ENCODE results near the gene ZNF287. TPM values are rescaled to one million over a fixed set of nuclear protein-coding genes. Genes with fewer than 3 reads are reported as not detected.
"Not testable (repeated sequence)": the region's sequence is repeated elsewhere in the genome, so short reads cannot be mapped to it uniquely, and the experiment has no call there.

Gene ZNF287
- polyA plus RNA-seq, 3 donors from 2014 or later, result 9.3 to 10.8 (median 9.5) TPM

GRCh38 chr17:16551878-16552636 lies 16.9 kb downstream of the ZNF287 start:
- Mint-ChIP-seq H3K9me3 (peaks cover 52 to 98% (median 80%) of the 10 kb centered on the region in 6 donors), H3K27me3 (ENCODE audit: low read depth in 3 of 3) (peaks cover 0 to 3% (median 0%) of the 10 kb centered on the region in 3 donors), H3K4me1 (peaks cover 0 to 2% of the 10 kb centered on the region in 2 donors), H3K27ac (no peak overlapping the region), H3K36me3 (peaks cover 56 to 61% (median 57%) of the 10 kb centered on the region in 3 donors), H3K4me3 (peak overlapping the region in 1 of 5 donors; percentile 9)
- no peak for DNase-seq

GRCh38 chr17:16537130-16537458 lies 31.9 kb downstream of the ZNF287 start:
- peak in 1 of 3 donors; percentile 6 for DNase-seq
- peak overlapping the region; percentile 64 to 93 (median 81) for H3K27ac Mint-ChIP-seq
- H3K36me3 Mint-ChIP-seq, result no peaks in the 10 kb centered on the region
- peaks cover 0 to 1% (median 0%) of the 10 kb centered on the region in 6 donors for H3K9me3 Mint-ChIP-seq
- H3K4me1 Mint-ChIP-seq, result peaks cover 22 to 32% of the 10 kb centered on the region in 2 donors
- peak overlapping the region; percentile 98 for H3K4me3 Mint-ChIP-seq
- peaks cover 0 to 6% (median 4%) of the 10 kb centered on the region in 3 donors for H3K27me3 Mint-ChIP-seq (ENCODE audit: low read depth in 3 of 3)

GRCh38 chr17:16534236-16534635 lies 34.8 kb downstream of the ZNF287 start:
- no peak overlapping the region for H3K4me3 Mint-ChIP-seq
- peaks cover 0 to 1% (median 0%) of the 10 kb centered on the region in 6 donors for H3K9me3 Mint-ChIP-seq
- H3K36me3 Mint-ChIP-seq, result no peaks in the 10 kb centered on the region
- no peak for DNase-seq
- peaks cover 22 to 32% of the 10 kb centered on the region in 2 donors for H3K4me1 Mint-ChIP-seq
- peaks cover 0 to 11% (median 9%) of the 10 kb centered on the region in 3 donors for H3K27me3 Mint-ChIP-seq (ENCODE audit: low read depth in 3 of 3)
- H3K27ac Mint-ChIP-seq, result no peak overlapping the region

- H3K9me3 Mint-ChIP-seq, result no peaks in the 10 kb centered on the region
- no peak overlapping the region for H3K27ac Mint-ChIP-seq
- no peak for DNase-seq
- H3K4me3 Mint-ChIP-seq, result no peak overlapping the region
- H3K27me3 Mint-ChIP-seq (ENCODE audit: low read depth in 3 of 3), result peaks cover 9 to 15% (median 10%) of the 10 kb centered on the region in 3 donors
- H3K4me1 Mint-ChIP-seq, result peaks cover 2% of the 10 kb centered on the region in 2 donors
- H3K36me3 Mint-ChIP-seq, result no peaks in the 10 kb centered on the region
Observed at GRCh38 chr17:16529906-16530305, 39.1 kb downstream of the ZNF287 start.

GRCh38 chr17:16527298-16527697 lies 41.7 kb downstream of the ZNF287 start:
- Mint-ChIP-seq H3K4me3 (no peak overlapping the region), H3K4me1 (no peaks in the 10 kb centered on the region)

GRCh38 chr17:16525556-16525955 lies 43.4 kb downstream of the ZNF287 start:
- not testable (repeated sequence) for H3K36me3 Mint-ChIP-seq, H3K27ac Mint-ChIP-seq, DNase-seq, H3K4me1 Mint-ChIP-seq, H3K9me3 Mint-ChIP-seq, H3K4me3 Mint-ChIP-seq
- H3K27me3 Mint-ChIP-seq (ENCODE audit: low read depth in 3 of 3), result peaks cover 8 to 15% (median 9%) of the 10 kb centered on the region in 3 donors

More at GRCh38 chr17:16527298-16527697, 41.7 kb downstream of the ZNF287 start:
- H3K27me3 Mint-ChIP-seq (ENCODE audit: low read depth in 3 of 3), result peaks cover 9 to 19% (median 10%) of the 10 kb centered on the region in 3 donors
- H3K27ac Mint-ChIP-seq, result no peak overlapping the region
- no peaks in the 10 kb centered on the region for H3K36me3 Mint-ChIP-seq
- DNase-seq, result no peak
- no peaks in the 10 kb centered on the region for H3K9me3 Mint-ChIP-seq

- peak overlapping the region in 1 of 6 donors; percentile 43 for H3K27ac Mint-ChIP-seq
- peaks cover 2 to 6% of the 10 kb centered on the region in 2 donors for H3K4me1 Mint-ChIP-seq
- peak; percentile 63 to 72 (median 66) for DNase-seq
- no peak overlapping the region for H3K4me3 Mint-ChIP-seq
- peaks cover 4 to 10% (median 6%) of the 10 kb centered on the region in 3 donors for H3K27me3 Mint-ChIP-seq (ENCODE audit: low read depth in 3 of 3)
- H3K9me3 Mint-ChIP-seq, result no peaks in the 10 kb centered on the region
- no peaks in the 10 kb centered on the region for H3K36me3 Mint-ChIP-seq
Observed at GRCh38 chr17:16521070-16521727, 47.8 kb downstream of the ZNF287 start.

GRCh38 chr17:16519021-16519420 lies 50.0 kb downstream of the ZNF287 start:
- Mint-ChIP-seq H3K4me1 (peaks cover 2 to 6% of the 10 kb centered on the region in 2 donors), H3K27me3 (ENCODE audit: low read depth in 3 of 3) (peaks cover 5 to 12% (median 5%) of the 10 kb centered on the region in 3 donors), H3K36me3 (no peaks in the 10 kb centered on the region), H3K27ac (no peak overlapping the region), H3K9me3 (no peaks in the 10 kb centered on the region), H3K4me3 (no peak overlapping the region)
- no peak for DNase-seq

GRCh38 chr17:16517477-16517876 lies 51.5 kb downstream of the ZNF287 start:
- Mint-ChIP-seq H3K27me3 (ENCODE audit: low read depth in 3 of 3) (peaks cover 5 to 14% (median 5%) of the 10 kb centered on the region in 3 donors), H3K4me3 (no peak overlapping the region), H3K9me3 (no peaks in the 10 kb centered on the region), H3K27ac (no peak overlapping the region), H3K4me1 (peaks cover 2 to 6% of the 10 kb centered on the region in 2 donors), H3K36me3 (no peaks in the 10 kb centered on the region)
- DNase-seq, result no peak

- Mint-ChIP-seq H3K4me3 (no peak overlapping the region), H3K4me1 (peaks cover 2 to 6% of the 10 kb centered on the region in 2 donors), H3K9me3 (no peaks in the 10 kb centered on the region), H3K27me3 (ENCODE audit: low read depth in 3 of 3) (peaks cover 5 to 14% (median 5%) of the 10 kb centered on the region in 3 donors), H3K36me3 (no peaks in the 10 kb centered on the region), H3K27ac (no peak overlapping the region)
- DNase-seq, result no peak
Observed at GRCh38 chr17:16516594-16517051, 52.4 kb downstream of the ZNF287 start.

- Mint-ChIP-seq H3K27me3 (ENCODE audit: low read depth in 3 of 3) (peaks cover 5 to 12% (median 5%) of the 10 kb centered on the region in 3 donors), H3K27ac (no peak overlapping the region), H3K36me3 (no peaks in the 10 kb centered on the region), H3K4me3 (no peak overlapping the region), H3K9me3 (no peaks in the 10 kb centered on the region), H3K4me1 (peaks cover 0 to under 1% of the 10 kb centered on the region in 2 donors)
- no peak for DNase-seq
Observed at GRCh38 chr17:16515933-16516332, 53.1 kb downstream of the ZNF287 start.

- Mint-ChIP-seq H3K9me3 (no peaks in the 10 kb centered on the region), H3K27me3 (ENCODE audit: low read depth in 3 of 3) (peaks cover 5 to 7% (median 6%) of the 10 kb centered on the region in 3 donors), H3K36me3 (no peaks in the 10 kb centered on the region), H3K4me3 (no peak overlapping the region), H3K27ac (no peak overlapping the region), H3K4me1 (no peaks in the 10 kb centered on the region)
- no peak for DNase-seq
Observed at GRCh38 chr17:16513873-16514272, 55.1 kb downstream of the ZNF287 start.

- Mint-ChIP-seq H3K27me3 (ENCODE audit: low read depth in 3 of 3) (peaks cover 5 to 8% (median 6%) of the 10 kb centered on the region in 3 donors), H3K4me1 (no peaks in the 10 kb centered on the region), H3K27ac (no peak overlapping the region), H3K9me3 (no peaks in the 10 kb centered on the region), H3K36me3 (no peaks in the 10 kb centered on the region), H3K4me3 (no peak overlapping the region)
- no peak for DNase-seq
Observed at GRCh38 chr17:16512011-16512410, 57.0 kb downstream of the ZNF287 start.

- Mint-ChIP-seq H3K27ac (no peak overlapping the region), H3K27me3 (ENCODE audit: low read depth in 3 of 3) (peaks cover 4 to 7% (median 5%) of the 10 kb centered on the region in 3 donors), H3K9me3 (no peaks in the 10 kb centered on the region), H3K4me3 (no peak overlapping the region), H3K4me1 (no peaks in the 10 kb centered on the region), H3K36me3 (no peaks in the 10 kb centered on the region)
- no peak for DNase-seq
Observed at GRCh38 chr17:16511593-16511992, 57.4 kb downstream of the ZNF287 start.

Data from immature natural killer cell (primary cell).